Hepatocyte (in vitro differentiated cells): ENCODE data around the gene EXOC6. TPM values are rescaled to one million over a fixed set of nuclear protein-coding genes. Genes with fewer than 3 reads are reported as not detected.

Experiments
- DNase-seq: peaks from one replicate; pipeline ENCODE4 v3.0.0-alpha.2; 2016; ENCODE audit warnings: low spot score
- H2AFZ ChIP-seq: fragments of 200-600 bp; sonication (generic); 2 replicates; pipeline ENCODE4 v1.6.0; 2016; ENCODE audit warnings: antibody characterized with exemption, mild to moderate bottlenecking
- H3K27ac ChIP-seq: fragments of 200-600 bp; sonication (generic); 2 replicates; pipeline ENCODE4 v1.5.1; 2016; ENCODE audit warnings: mild to moderate bottlenecking
- H3K27me3 ChIP-seq: fragments of 200-600 bp; sonication (generic); 2 replicates; pipeline ENCODE4 v1.6.1; 2016
- H3K36me3 ChIP-seq: fragments of 200-600 bp; sonication (generic); replicated peaks from 2 replicates; pipeline ENCODE4 v1.5.1; 2016; ENCODE audit warnings: low read depth; ENCODE audit not compliant: insufficient read depth
- H3K4me1 ChIP-seq: fragments of 200-600 bp; sonication (generic); 2 replicates; pipeline ENCODE4 v1.5.1; 2016; ENCODE audit warnings: mild to moderate bottlenecking, moderate library complexity; ENCODE audit not compliant: insufficient read depth
- H3K4me2 ChIP-seq: fragments of 200-600 bp; sonication (generic); 2 replicates; pipeline ENCODE4 v1.6.0; 2016
- H3K4me3 ChIP-seq: fragments of 200-600 bp; sonication (generic); 2 replicates; pipeline ENCODE4 v1.5.1; 2016; ENCODE audit warnings: mild to moderate bottlenecking
- H3K79me2 ChIP-seq: fragments of 200-600 bp; sonication (generic); 2 replicates; pipeline ENCODE4 v1.6.0; 2017; ENCODE audit warnings: mild to moderate bottlenecking
- H3K9me2 ChIP-seq: fragments of 200-600 bp; sonication (generic); replicated peaks from 2 replicates; pipeline ENCODE4 v1.6.0; 2017; ENCODE audit warnings: mild to moderate bottlenecking; ENCODE audit not compliant: insufficient read depth
- H3K9me3 ChIP-seq: fragments of 200-600 bp; sonication (generic); 2 replicates; pipeline ENCODE4 v1.5.1; 2016; ENCODE audit warnings: low read depth, mild to moderate bottlenecking
- H4K20me1 ChIP-seq: fragments of 200-600 bp; sonication (generic); 2 replicates; pipeline ENCODE4 v1.6.0; 2016; ENCODE audit warnings: mild to moderate bottlenecking; ENCODE audit not compliant: insufficient read depth, poor library complexity, severe bottlenecking
- CTCF ChIP-seq: fragments of 200-600 bp; sonication (generic); IDR thresholded peaks from 2 replicates; pipeline ENCODE4 v1.5.1; 2016; ENCODE audit warnings: antibody characterized with exemption, mild to moderate bottlenecking; ENCODE audit not compliant: poor library complexity
- EZH2 ChIP-seq: fragments of 200-600 bp; sonication (generic); IDR thresholded peaks from 2 replicates; pipeline ENCODE4 v1.6.1; 2016; ENCODE audit warnings: antibody characterized with exemption, mild to moderate bottlenecking, borderline replicate concordance
- EZH2phosphoT487 ChIP-seq: fragments of 200-600 bp; sonication (generic); IDR thresholded peaks from one replicate; pipeline ENCODE4 v1.6.1; 2018; ENCODE audit warnings: antibody characterized with exemption, mild to moderate bottlenecking, low read depth, moderate library complexity; ENCODE audit not compliant: unreplicated experiment, severe bottlenecking
- WGBS: methylation state at CpG from one replicate; pipeline ENCODE4 v1.1.6; 2016; ENCODE audit warnings: low lambda C conversion rate; ENCODE audit errors: missing lambda C conversion rate; 5-methylcytosine and 5-hydroxymethylcytosine counted together
- polyA plus RNA-seq: library from polyadenylated mRNA; unstranded; fragments of >200 nt; fragmentation: Nextera tagmentation; extraction: Ambion mirVana; gene quantifications from 2 replicates; pipeline ENCODE4 v1.2.1, GENCODE V29; 2016
- total RNA-seq: library from RNA; depleted of rRNA; stranded (reverse); fragments of >200 nt; gene quantifications from 2 replicates; pipeline ENCODE4 v1.2.3, GENCODE V29; 2014

EXOC6 gene
- total and polyA plus RNA-seq, 2 experiments from 2014 or later, result 5.8 to 11.7 TPM

GRCh38 chr10:92829042-92829785 lies 19.1 kb upstream of the EXOC6 start:
- Histone ChIP-seq H3K9me3 (no peaks in the 10 kb centered on the region), H3K9me2 (no peaks in the 10 kb centered on the region), H3K4me1 (no peaks in the 10 kb centered on the region), H2AFZ (no peak overlapping the region), H3K27ac (no peak overlapping the region), H3K4me3 (no peak overlapping the region), H4K20me1 (no peaks in the 10 kb centered on the region), H3K79me2 (no peaks in the 10 kb centered on the region), H3K4me2 (no peak overlapping the region), H3K27me3 (no peaks in the 10 kb centered on the region), H3K36me3 (no peaks in the 10 kb centered on the region)
- DNase-seq, result no peak
- 87% methylated on average over 10 of the region's 10 CpGs for WGBS
- TF ChIP-seq CTCF, result no peak
- TF ChIP-seq EZH2, result no peak
- no peak for TF ChIP-seq EZH2phosphoT487

- H3K27me3 ChIP-seq, result no peaks in the 10 kb centered on the region
- H2AFZ ChIP-seq, result no peak overlapping the region
- H3K9me3 ChIP-seq, result no peaks in the 10 kb centered on the region
- TF ChIP-seq EZH2, result no peak
- TF ChIP-seq CTCF, result no peak
- TF ChIP-seq EZH2phosphoT487, result no peak
- H3K9me2 ChIP-seq, result no peaks in the 10 kb centered on the region
- H3K79me2 ChIP-seq, result no peaks in the 10 kb centered on the region
- no peaks in the 10 kb centered on the region for H3K36me3 ChIP-seq
- DNase-seq, result no peak
- H3K4me1 ChIP-seq, result no peaks in the 10 kb centered on the region
- no peak overlapping the region for H3K4me2 ChIP-seq
- H4K20me1 ChIP-seq, result no peaks in the 10 kb centered on the region
- H3K27ac ChIP-seq, result no peak overlapping the region
- WGBS, result 93% methylated on average over 4 of the region's 4 CpGs
- H3K4me3 ChIP-seq, result no peak overlapping the region
Measured at GRCh38 chr10:92829786-92830377, 18.4 kb upstream of the EXOC6 start.

GRCh38 chr10:92830478-92831389 lies 17.6 kb upstream of the EXOC6 start:
- DNase-seq, result no peak
- WGBS, result 88% methylated on average over 12 of the region's 12 CpGs
- no peak overlapping the region for H3K4me3 ChIP-seq

More at GRCh38 chr10:92830478-92831389, 17.6 kb upstream of the EXOC6 start:
- Histone ChIP-seq H3K4me2 (no peak overlapping the region), H4K20me1 (no peaks in the 10 kb centered on the region), H3K9me3 (no peaks in the 10 kb centered on the region), H3K9me2 (no peaks in the 10 kb centered on the region), H3K27me3 (no peaks in the 10 kb centered on the region), H3K27ac (no peak overlapping the region), H2AFZ (no peak overlapping the region), H3K79me2 (no peaks in the 10 kb centered on the region), H3K36me3 (no peaks in the 10 kb centered on the region), H3K4me1 (no peaks in the 10 kb centered on the region)
- TF ChIP-seq CTCF, result no peak
- TF ChIP-seq EZH2phosphoT487, result no peak
- TF ChIP-seq EZH2, result no peak
